GM18502 (cell line): ENCODE measurements around the gene TRMT1L.

Experiments used
- ATAC-seq: cut with Tn5 transposase; IDR thresholded peaks from one replicate; pipeline ENCODE4 v1.9.1; 2021; ENCODE audit warnings: mild to moderate bottlenecking; ENCODE audit not compliant: unreplicated experiment, poor library complexity

Gene TRMT1L

DNA sequence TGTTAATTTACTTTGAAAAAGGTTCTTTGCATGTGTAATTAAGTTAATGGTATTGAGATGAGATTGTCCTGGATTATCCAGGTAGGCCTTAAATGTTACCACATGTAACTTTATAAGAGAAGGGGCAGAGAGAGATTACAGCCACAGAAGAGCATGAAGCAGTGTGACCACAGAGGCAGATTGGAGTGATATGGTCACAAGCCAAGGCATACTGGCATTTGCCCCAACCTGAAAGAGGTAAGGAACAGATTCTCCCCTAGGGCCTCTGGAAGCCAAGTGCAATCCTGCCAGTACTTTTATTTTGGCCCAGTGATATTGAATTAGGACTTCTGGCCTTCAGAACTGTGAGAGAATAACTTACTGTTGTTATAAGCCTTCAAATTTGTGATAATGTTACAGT is 88.4 kb downstream of the TRMT1L start:
- no peak for ATAC-seq
